Ovary (tissue), 9 donors: ENCODE measurements around the gene RHBDF1. TPM values are rescaled to one million over a fixed set of nuclear protein-coding genes. Genes with fewer than 3 reads are reported as not detected.
A peak's percentile ranks its signal among the peaks of the same experiment; 100 is the strongest.

ENCODE experiments used
- DNase-seq, 5 donors: peaks; one replicate each; pipeline ENCODE4 v3.0.0-alpha.2; 2019 to 2020
- H3K27ac ChIP-seq, 2 donors: fragments of 200-600 bp; one replicate each; pipeline versions ENCODE4 v1.5.1 to v1.8.0; 2019 to 2022
- H3K27me3 ChIP-seq: fragments of 200-600 bp; one replicate; pipeline ENCODE4 v1.8.0; 2022
- H3K36me3 ChIP-seq: fragments of 200-600 bp; sonication (generic); one replicate; pipeline ENCODE4 v1.5.1; 2019
- H3K4me1 ChIP-seq: one replicate; pipeline ENCODE4 v1.8.1; 2013; ENCODE audit warnings: mild to moderate bottlenecking, moderate library complexity; ENCODE audit not compliant: insufficient read depth
- H3K4me3 ChIP-seq: fragments of 200-600 bp; sonication (generic); one replicate; pipeline ENCODE4 v1.5.1; 2017
- H3K9me3 ChIP-seq, 2 donors: fragments of 200-600 bp in 1 of 2; sonication (generic) in 1 of 2; one replicate each; pipeline versions ENCODE4 v1.5.1 to v1.8.1; 2013 to 2019; ENCODE audit warnings: mild to moderate bottlenecking in 1 of 2, moderate library complexity in 1 of 2
- CTCF ChIP-seq, 3 donors: fragments of 450-650 bp in 2 of 3; fragments of 200-600 bp in 1 of 3; IDR thresholded peaks; one replicate each; pipeline versions ENCODE4 v1.5.1 to v1.8.0; 2016 to 2022; ENCODE audit warnings: antibody characterized with exemption in 3 of 3, mild to moderate bottlenecking in 1 of 3
- EP300 ChIP-seq: sonication (generic); formaldehyde crosslinking; IDR thresholded peaks from one replicate; pipeline ENCODE4 v1.6.1; 2017; ENCODE audit warnings: antibody characterized with exemption
- POLR2A ChIP-seq: fragments of 450-650 bp; IDR thresholded peaks from one replicate; pipeline ENCODE4 v1.6.1; 2017; ENCODE audit warnings: antibody characterized with exemption, mild to moderate bottlenecking, moderate library complexity
- WGBS, 3 donors: extraction: QIAGEN DNeasy Blood & Tissue Kit in 1 of 3; methylation state at CpG; one replicate each; pipeline versions ENCODE4 v1.1.5 to v1.1.7; 2013 to 2017; 5-methylcytosine and 5-hydroxymethylcytosine counted together
- intact Hi-C, 4 donors: fragments of 100-400 bp; cut with DNase I; formaldehyde crosslinking; loops; one replicate each; pipeline versions ENCODE4 v1.11.0 to v1.15.1; 2022 to 2023
- polyA plus RNA-seq, 2 donors: library from polyadenylated mRNA; stranded (reverse); fragments of 200-250 nt in 1 of 2; fragments of 350-450 nt in 1 of 2; fragmentation: Illumina TruSeq in 1 of 2; extraction: RNeasy Lipid Tissue Mini Kit (QIAGEN cat#74804) in 1 of 2; gene quantifications; one replicate each; pipeline ENCODE4 v1.2.3, GENCODE V29; 2013 to 2014
- total RNA-seq, 7 donors: library from RNA; depleted of rRNA in 2 of 7; stranded (reverse); fragments of >200 nt in 2 of 7; fragmentation: NEBNext Ultra II Directional in 3 of 7; extraction: Animal tissue kit (Norgen Biotek cat#: 25700) in 3 of 7; gene quantifications; one replicate each; pipeline versions ENCODE4 v1.1.0 to v1.2.4, GENCODE V29; 2016 to 2023
- donor health status: DM: no; HTN: no; CAD: no; lungs with moderate emphysema.
- donor health status: DM: no; HTN: no; CAD: no.
- donor health status: Bipolar disorder and iron deficiency.
- donor health status: DM: yes; HTN: yes; CAD: no.
- donor health status: DM: no; HTN: no; CAD: no.
- donor health status: DM: yes; HTN: yes; CAD: no.

Gene RHBDF1
- total and polyA plus RNA-seq, 9 donors = 10.9 to 76.0 (median 49.2) TPM

- TF ChIP-seq CTCF (IDR thresholded peaks at IDR 0.05) (no peak), POLR2A (no peak), EP300 (no peak)
- 90 to 96% (median 95%) methylated on average over 20 to 21 of the region's 21 CpGs for WGBS, 3 donors
- DNase-seq = peak in 1 of 5 donors; percentile 25
- H3K36me3 ChIP-seq = no peaks in the 10 kb centered on the region
- H3K4me1 ChIP-seq = peaks cover 12% of the 10 kb centered on the region
- no peaks in the 10 kb centered on the region for H3K27me3 ChIP-seq
- no peaks in the 10 kb centered on the region for H3K9me3 ChIP-seq
- H3K27ac ChIP-seq = no peak overlapping the region
- intact Hi-C loops = no loop called here
- no peak overlapping the region for H3K4me3 ChIP-seq
These were observed 9.5 kb downstream of the RHBDF1 start for GRCh38 chr16:62968-63391.

GRCh38 chr16:62283-62967, 10.0 kb downstream of the RHBDF1 start:
- H3K36me3 ChIP-seq = no peaks in the 10 kb centered on the region
- TF ChIP-seq POLR2A = no peak
- TF ChIP-seq EP300 = no peak
- TF ChIP-seq CTCF (IDR thresholded peaks at IDR 0.05) = no peak
- H3K4me1 ChIP-seq = peaks cover 12% of the 10 kb centered on the region
- H3K9me3 ChIP-seq = no peaks in the 10 kb centered on the region
- intact Hi-C loops = no loop called here
- H3K27me3 ChIP-seq = no peaks in the 10 kb centered on the region
- no peak overlapping the region for H3K4me3 ChIP-seq
- DNase-seq = peak in 1 of 5 donors; percentile 19
- no peak overlapping the region for H3K27ac ChIP-seq
- WGBS, 3 donors = 93 to 95% (median 94%) methylated on average over 34 of the region's 34 CpGs

- intact Hi-C loops = no loop called here
- Histone ChIP-seq H3K9me3 (no peaks in the 10 kb centered on the region), H3K4me1 (peaks cover 10% of the 10 kb centered on the region), H3K4me3 (no peak overlapping the region), H3K36me3 (no peaks in the 10 kb centered on the region), H3K27ac (no peak overlapping the region), H3K27me3 (no peaks in the 10 kb centered on the region)
- TF ChIP-seq CTCF (IDR thresholded peaks at IDR 0.05) (no peak), EP300 (no peak), POLR2A (no peak)
- peak in 1 of 5 donors; percentile 23 for DNase-seq
- 89 to 93% (median 90%) methylated on average over 32 of the region's 32 CpGs for WGBS, 3 donors
These were observed 10.6 kb downstream of the RHBDF1 start for GRCh38 chr16:61879-62281.

GRCh38 chr16:60929-61878, 11.2 kb downstream of the RHBDF1 start:
- H3K9me3 ChIP-seq = no peaks in the 10 kb centered on the region
- no peaks in the 10 kb centered on the region for H3K36me3 ChIP-seq
- TF ChIP-seq POLR2A = no peak
- TF ChIP-seq EP300 = no peak
- TF ChIP-seq CTCF (IDR thresholded peaks at IDR 0.05) = no peak
- peaks cover 4% of the 10 kb centered on the region for H3K4me1 ChIP-seq
- peak in 2 of 5 donors; percentile 31 to 37 for DNase-seq
- intact Hi-C loops = no loop called here
- H3K27me3 ChIP-seq = no peaks in the 10 kb centered on the region
- no peak overlapping the region for H3K27ac ChIP-seq
- WGBS, 3 donors = 80 to 86% (median 81%) methylated on average over 73 to 89 of the region's 89 CpGs
- H3K4me3 ChIP-seq = no peak overlapping the region
